DOHH2 (cell line): Measurements from ENCODE around the gene SPATA17.

ENCODE experiments used
- H3F3A ChIP-seq: fragments of 200-600 bp; sonication (generic), shearing (Covaris generic); 2 replicates; pipeline ENCODE4 v1.6.0; 2016; ENCODE audit warnings: antibody characterized with exemption, mild to moderate bottlenecking; ENCODE audit not compliant: control insufficient read depth, insufficient read depth
- H3K27ac ChIP-seq: fragments of 200-600 bp; sonication (generic); 2 replicates; pipeline ENCODE4 v1.5.1; 2014; ENCODE audit warnings: low read depth, mild to moderate bottlenecking, low read length, moderate library complexity
- H3K27me3 ChIP-seq: fragments of 200-600 bp; sonication (generic); 2 replicates; pipeline ENCODE4 v1.6.1; 2014; ENCODE audit warnings: mild to moderate bottlenecking, low read length, mixed read lengths; ENCODE audit not compliant: control insufficient read depth
- H3K36me3 ChIP-seq: fragments of 200-600 bp; sonication (generic); 2 replicates; pipeline ENCODE4 v1.6.1; 2014; ENCODE audit warnings: mild to moderate bottlenecking, low read length, moderate library complexity, mixed read lengths; ENCODE audit not compliant: control insufficient read depth
- H3K4me1 ChIP-seq: fragments of 200-600 bp; sonication (generic); 2 replicates; pipeline ENCODE4 v1.6.1; 2014; ENCODE audit warnings: mild to moderate bottlenecking, low read length, mixed read lengths; ENCODE audit not compliant: control insufficient read depth
- H3K4me2 ChIP-seq: fragments of 200-600 bp; sonication (generic); 2 replicates; pipeline ENCODE4 v1.6.0; 2014; ENCODE audit warnings: mild to moderate bottlenecking, low read length, moderate library complexity
- H3K4me3 ChIP-seq: fragments of 200-600 bp; sonication (generic); 2 replicates; pipeline ENCODE4 v1.5.1; 2014; ENCODE audit warnings: mild to moderate bottlenecking, low read length, mixed read lengths
- H3K79me2 ChIP-seq: fragments of 200-600 bp; sonication (generic); 2 replicates; pipeline ENCODE4 v1.6.1; 2014; ENCODE audit warnings: mild to moderate bottlenecking, low read length, mixed read lengths; ENCODE audit not compliant: control insufficient read depth
- H3K9me2 ChIP-seq: fragments of 200-600 bp; sonication (generic); replicated peaks from 2 replicates; pipeline ENCODE4 v1.6.1; 2014; ENCODE audit warnings: mild to moderate bottlenecking, low read length, mixed read lengths; ENCODE audit not compliant: control insufficient read depth
- H3K9me3 ChIP-seq: fragments of 200-600 bp; sonication (generic); 2 replicates; pipeline ENCODE4 v1.6.1; 2014; ENCODE audit warnings: antibody characterized with exemption, low read length, mixed read lengths; ENCODE audit not compliant: control insufficient read depth, insufficient read depth
- H4K20me1 ChIP-seq: fragments of 200-600 bp; sonication (generic); 2 replicates; pipeline ENCODE4 v1.6.0; 2014; ENCODE audit warnings: low read depth, mild to moderate bottlenecking, antibody characterized with exemption, low read length, moderate library complexity; ENCODE audit not compliant: control insufficient read depth, insufficient read depth
- CTCF ChIP-seq: fragments of 200-600 bp; sonication (generic); IDR thresholded peaks from one replicate; pipeline ENCODE4 v1.5.1; 2014; ENCODE audit warnings: antibody characterized with exemption, mild to moderate bottlenecking, low read depth, low read length; ENCODE audit not compliant: poor library complexity, severe bottlenecking
- EZH2phosphoT487 ChIP-seq: fragments of 200-600 bp; sonication (generic); IDR thresholded peaks from 2 replicates; pipeline ENCODE4 v1.6.1; 2017; ENCODE audit warnings: borderline replicate concordance, mild to moderate bottlenecking, antibody characterized with exemption, low read length, moderate library complexity, mixed read lengths

SPATA17 gene

GRCh38 chr1:217776693-217777092 lies 145.5 kb downstream of the SPATA17 start:
- Histone ChIP-seq H3F3A (no peaks in the 10 kb centered on the region), H3K79me2 (no peaks in the 10 kb centered on the region), H3K27ac (no peak overlapping the region), H4K20me1 (no peaks in the 10 kb centered on the region), H3K4me2 (no peak overlapping the region), H3K9me2 (no peaks in the 10 kb centered on the region), H3K9me3 (no peaks in the 10 kb centered on the region), H3K4me1 (no peaks in the 10 kb centered on the region), H3K4me3 (no peak overlapping the region), H3K27me3 (no peaks in the 10 kb centered on the region), H3K36me3 (no peaks in the 10 kb centered on the region)
- TF ChIP-seq CTCF, result no peak

GRCh38 chr1:217781056-217781455 lies 149.9 kb downstream of the SPATA17 start:
- no peaks in the 10 kb centered on the region for H3K36me3 ChIP-seq
- H3K79me2 ChIP-seq, result no peaks in the 10 kb centered on the region
- no peaks in the 10 kb centered on the region for H3K4me1 ChIP-seq
- no peaks in the 10 kb centered on the region for H3K27me3 ChIP-seq
- H3F3A ChIP-seq, result no peaks in the 10 kb centered on the region
- H3K9me3 ChIP-seq, result peaks cover 4% of the 10 kb centered on the region; the same call in 1 of the 2 replicates
- H3K4me2 ChIP-seq, result no peak overlapping the region
- no peak overlapping the region for H3K4me3 ChIP-seq
- H4K20me1 ChIP-seq, result no peaks in the 10 kb centered on the region
- H3K9me2 ChIP-seq, result no peaks in the 10 kb centered on the region
- TF ChIP-seq CTCF, result no peak
- TF ChIP-seq EZH2phosphoT487, result no peak
- no peak overlapping the region for H3K27ac ChIP-seq

GRCh38 chr1:217791091-217791490 lies 159.9 kb downstream of the SPATA17 start:
- no peaks in the 10 kb centered on the region for H3K27me3 ChIP-seq
- H3K36me3 ChIP-seq, result no peaks in the 10 kb centered on the region
- no peaks in the 10 kb centered on the region for H3F3A ChIP-seq
- no peak overlapping the region for H3K4me3 ChIP-seq
- H3K9me2 ChIP-seq, result no peaks in the 10 kb centered on the region
- H4K20me1 ChIP-seq, result no peaks in the 10 kb centered on the region
- no peaks in the 10 kb centered on the region for H3K79me2 ChIP-seq
- H3K4me2 ChIP-seq, result no peak overlapping the region
- no peaks in the 10 kb centered on the region for H3K9me3 ChIP-seq
- no peaks in the 10 kb centered on the region for H3K4me1 ChIP-seq
- TF ChIP-seq EZH2phosphoT487 (no peak), CTCF (no peak)
- no peak overlapping the region for H3K27ac ChIP-seq

GRCh38 chr1:217805792-217806191 lies 174.6 kb downstream of the SPATA17 start:
- Histone ChIP-seq H3K27ac (no peak overlapping the region), H3K9me2 (no peaks in the 10 kb centered on the region), H3K4me1 (no peaks in the 10 kb centered on the region), H3K27me3 (no peaks in the 10 kb centered on the region), H3K9me3 (no peaks in the 10 kb centered on the region), H3F3A (no peaks in the 10 kb centered on the region), H3K36me3 (no peaks in the 10 kb centered on the region), H3K4me3 (no peak overlapping the region), H3K4me2 (no peak overlapping the region), H4K20me1 (no peaks in the 10 kb centered on the region), H3K79me2 (no peaks in the 10 kb centered on the region)
- TF ChIP-seq CTCF (no peak), EZH2phosphoT487 (no peak)
